ENCODE measurements around the gene ODF2. TPM values are rescaled to one million over a fixed set of nuclear protein-coding genes. Genes with fewer than 3 reads are reported as not detected.

ODF2 gene
- total RNA-seq, 1 experiment from 2014 or later, result 37.7 TPM

DNA sequence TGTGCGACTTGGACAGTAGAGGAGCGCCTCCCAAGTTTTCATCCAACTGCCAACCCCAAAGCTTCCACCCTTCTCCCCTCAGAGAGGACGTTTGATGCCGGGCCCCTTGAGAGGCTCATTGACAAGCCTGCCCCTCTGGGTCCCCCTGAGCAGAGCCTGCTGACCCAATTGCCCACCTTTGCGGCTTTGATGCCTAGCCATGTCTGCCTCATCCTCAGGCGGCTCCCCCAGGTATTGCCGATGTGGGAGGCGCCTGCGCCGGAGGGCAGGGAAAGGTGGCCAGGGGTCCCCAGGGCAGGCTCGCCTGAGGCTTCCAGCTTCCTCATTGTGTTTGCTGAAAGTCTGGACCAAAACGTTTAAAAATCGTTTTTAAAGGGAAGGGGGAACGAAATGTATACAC lies 1.4 kb downstream of the ODF2 start:
- no peak for DNase-seq (ENCODE audit: low read depth, low spot score)
- in situ Hi-C loops (cut with HindIII; ENCODE audit: low pct_unique_long_range_greater_than_20kb, low sequenced_read_pairs), result no loop called here

- in situ Hi-C loops (cut with HindIII; ENCODE audit: low pct_unique_long_range_greater_than_20kb, low sequenced_read_pairs), result no loop called here
- no peak for DNase-seq (ENCODE audit: low read depth, low spot score)
These were observed 3.2 kb downstream of the ODF2 start for GRCh38 chr9:128459011-128459410.

DNA sequence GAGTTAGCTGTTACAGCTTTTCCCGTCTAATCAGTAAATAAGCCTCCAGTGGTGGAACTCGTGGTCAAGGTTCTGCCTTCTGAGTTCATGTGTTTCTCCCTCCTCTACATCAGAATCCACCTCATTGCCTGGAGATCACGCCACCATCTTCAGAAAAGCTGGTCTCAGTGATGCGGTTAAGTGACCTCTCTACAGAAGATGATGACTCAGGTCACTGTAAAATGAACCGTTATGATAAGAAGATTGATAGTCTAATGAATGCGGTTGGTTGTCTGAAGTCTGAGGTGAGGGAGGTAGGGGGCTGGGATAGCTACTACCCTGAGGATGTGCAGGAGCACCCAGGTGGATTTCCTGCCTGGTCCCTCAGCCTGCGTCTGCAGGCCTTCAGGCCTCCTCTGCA lies 13.3 kb downstream of the ODF2 start:
- no peak for DNase-seq (ENCODE audit: low read depth, low spot score)
- in situ Hi-C loops (cut with HindIII; ENCODE audit: low pct_unique_long_range_greater_than_20kb, low sequenced_read_pairs), result no loop called here

DNA sequence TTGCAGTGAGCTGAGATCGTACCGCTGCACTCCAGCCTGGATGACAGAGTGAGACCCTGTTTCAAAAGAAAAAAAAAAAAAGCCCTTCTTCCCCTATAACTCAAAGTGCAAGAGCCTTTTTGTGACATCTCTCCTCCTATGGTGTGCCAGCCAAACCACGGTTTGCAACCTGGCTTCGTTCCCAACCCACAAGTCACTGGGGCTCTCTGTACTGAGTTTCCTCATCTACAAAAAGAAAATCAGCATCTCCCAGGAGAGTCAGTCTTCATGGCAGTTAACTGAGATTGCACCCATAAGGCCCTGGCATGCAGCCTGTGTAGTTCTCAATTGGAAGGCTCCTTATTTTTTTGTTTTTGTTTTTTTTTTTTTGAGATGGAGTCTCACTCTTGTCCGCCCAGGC lies 14.8 kb downstream of the ODF2 start:
- in situ Hi-C loops (cut with HindIII; ENCODE audit: low pct_unique_long_range_greater_than_20kb, low sequenced_read_pairs), result no loop called here
- DNase-seq (ENCODE audit: low read depth, low spot score), result peak; percentile 45

DNA sequence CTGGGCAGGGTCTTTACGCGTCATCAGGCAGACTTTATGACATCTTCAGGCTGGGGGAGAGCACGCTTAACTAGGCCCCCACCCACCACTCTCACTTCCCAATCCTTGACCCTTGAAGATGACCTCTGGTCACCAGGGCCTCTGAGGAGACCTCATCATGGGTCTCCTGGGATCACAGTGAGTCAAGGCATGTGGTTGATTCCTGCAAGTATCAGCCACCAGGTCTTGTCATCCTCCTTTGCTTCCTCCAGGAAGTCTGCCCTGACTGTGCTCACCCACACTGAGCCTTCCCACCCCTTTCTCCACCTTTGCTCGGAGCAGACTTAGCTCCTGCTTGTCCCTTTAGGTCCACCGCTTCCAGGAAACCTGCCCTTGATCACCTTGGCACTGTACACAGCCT lies 17.3 kb downstream of the ODF2 start:
- in situ Hi-C loops (cut with HindIII; ENCODE audit: low pct_unique_long_range_greater_than_20kb, low sequenced_read_pairs), result no loop called here
- no peak for DNase-seq (ENCODE audit: low read depth, low spot score)

- no peak for DNase-seq (ENCODE audit: low read depth, low spot score)
- in situ Hi-C loops (cut with HindIII; ENCODE audit: low pct_unique_long_range_greater_than_20kb, low sequenced_read_pairs), result no loop called here
These were observed 20.1 kb downstream of the ODF2 start for GRCh38 chr9:128475867-128476266.

- DNase-seq (ENCODE audit: low read depth, low spot score), result no peak
- in situ Hi-C loops (cut with HindIII; ENCODE audit: low pct_unique_long_range_greater_than_20kb, low sequenced_read_pairs), result no loop called here
These were observed 23.5 kb downstream of the ODF2 start for GRCh38 chr9:128479262-128479661.

DNA sequence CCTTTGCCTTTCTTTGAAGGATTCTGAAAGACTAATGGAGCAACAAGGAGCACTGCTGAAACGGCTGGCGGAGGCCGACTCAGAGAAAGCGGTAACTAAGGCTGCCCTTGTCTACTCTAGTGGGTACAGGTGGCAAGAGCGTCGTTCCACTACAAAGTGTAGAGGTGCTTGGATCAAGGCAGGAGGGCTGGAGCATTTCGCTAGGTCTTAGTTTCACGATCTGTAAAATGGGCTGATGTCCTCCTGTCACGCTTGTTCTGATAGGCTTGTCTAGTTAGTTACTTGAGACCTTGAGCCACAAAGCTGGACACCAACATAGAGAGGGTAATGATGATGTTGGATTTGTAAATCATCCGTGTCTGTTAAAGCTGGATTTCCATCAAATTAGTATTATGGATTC lies 25.8 kb downstream of the ODF2 start:
- DNase-seq (ENCODE audit: low read depth, low spot score), result no peak
- in situ Hi-C loops (cut with HindIII; ENCODE audit: low pct_unique_long_range_greater_than_20kb, low sequenced_read_pairs), result no loop called here

GRCh38 chr9:128482186-128482585 lies 26.4 kb downstream of the ODF2 start:
- no peak for DNase-seq (ENCODE audit: low read depth, low spot score)
- in situ Hi-C loops (cut with HindIII; ENCODE audit: low pct_unique_long_range_greater_than_20kb, low sequenced_read_pairs), result no loop called here

- no peak for DNase-seq (ENCODE audit: low read depth, low spot score)
- in situ Hi-C loops (cut with HindIII; ENCODE audit: low pct_unique_long_range_greater_than_20kb, low sequenced_read_pairs), result no loop called here
These were observed 29.0 kb downstream of the ODF2 start for GRCh38 chr9:128484686-128485413.

- DNase-seq (ENCODE audit: low read depth, low spot score), result no peak
- in situ Hi-C loops (cut with HindIII; ENCODE audit: low pct_unique_long_range_greater_than_20kb, low sequenced_read_pairs), result no loop called here
These were observed 29.6 kb downstream of the ODF2 start for GRCh38 chr9:128485414-128485855.

DNA sequence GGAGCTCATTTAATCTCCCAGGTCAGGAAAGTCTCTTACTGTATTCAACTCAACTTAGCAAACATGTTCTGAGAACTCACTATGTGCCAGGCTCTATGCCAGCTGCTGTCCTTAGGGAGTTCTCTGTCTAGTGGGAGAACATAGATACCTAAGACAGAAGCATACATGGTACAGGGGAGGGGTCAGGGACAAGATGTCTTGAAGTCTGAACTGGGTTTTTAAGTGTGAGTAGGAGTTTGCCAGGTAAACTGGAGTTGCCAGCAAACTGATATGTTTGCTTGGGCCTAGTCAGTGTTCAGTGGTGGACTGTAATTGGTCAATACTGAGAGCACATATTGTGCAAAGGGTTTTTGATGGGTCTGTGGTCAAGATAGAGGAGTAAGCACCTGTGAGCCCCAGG lies 30.4 kb downstream of the ODF2 start:
- DNase-seq (ENCODE audit: low read depth, low spot score), result no peak
- in situ Hi-C loops (cut with HindIII; ENCODE audit: low pct_unique_long_range_greater_than_20kb, low sequenced_read_pairs), result no loop called here

DNA sequence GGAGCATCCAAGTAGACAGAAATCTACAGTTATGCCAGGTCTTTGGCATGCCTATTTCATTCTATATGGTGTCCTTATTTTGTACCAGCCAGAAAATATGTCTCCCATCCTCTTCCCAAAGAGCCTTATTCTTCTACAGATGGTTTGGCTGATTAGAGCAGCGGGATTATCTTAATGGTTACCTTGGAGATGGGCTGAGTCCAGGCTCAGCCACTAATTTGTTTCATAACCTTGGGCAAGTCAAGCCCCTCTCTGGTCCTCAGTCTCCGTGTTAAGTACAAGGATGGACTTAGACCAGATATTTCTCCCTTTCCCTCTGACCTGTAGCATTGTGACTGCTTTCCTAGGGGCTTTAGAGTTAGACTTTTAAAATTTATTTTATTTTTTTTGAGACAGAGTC lies 37.6 kb downstream of the ODF2 start:
- no peak for DNase-seq (ENCODE audit: low read depth, low spot score)
- in situ Hi-C loops (cut with HindIII; ENCODE audit: low pct_unique_long_range_greater_than_20kb, low sequenced_read_pairs), result no loop called here

- no peak for DNase-seq (ENCODE audit: low read depth, low spot score)
- in situ Hi-C loops (cut with HindIII; ENCODE audit: low pct_unique_long_range_greater_than_20kb, low sequenced_read_pairs), result no loop called here
These were observed 38.4 kb downstream of the ODF2 start for GRCh38 chr9:128494108-128494745.

GRCh38 chr9:128494746-128495129 lies 38.9 kb downstream of the ODF2 start:
- in situ Hi-C loops (cut with HindIII; ENCODE audit: low pct_unique_long_range_greater_than_20kb, low sequenced_read_pairs), result no loop called here
- no peak for DNase-seq (ENCODE audit: low read depth, low spot score)

DNA sequence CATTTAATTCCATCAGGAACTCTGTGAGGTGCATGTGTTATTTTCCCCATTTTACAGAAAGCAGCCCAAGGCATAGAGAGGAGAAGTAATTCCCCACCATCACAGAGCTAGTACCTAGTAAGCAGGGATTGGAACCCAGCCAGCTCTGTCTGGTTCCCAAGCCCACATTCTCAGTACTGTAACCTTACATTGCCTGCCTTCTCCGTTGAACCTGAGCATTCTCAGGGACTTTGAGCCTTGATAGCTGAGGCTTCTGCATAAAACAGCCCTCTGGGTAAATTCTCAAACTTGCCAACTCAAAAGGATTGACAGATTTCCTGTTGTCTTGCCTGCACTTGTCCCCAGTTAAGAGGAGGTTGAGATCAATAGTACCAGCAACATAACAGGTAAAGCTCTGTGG lies 39.5 kb downstream of the ODF2 start:
- no peak for DNase-seq (ENCODE audit: low read depth, low spot score)
- in situ Hi-C loops (cut with HindIII; ENCODE audit: low pct_unique_long_range_greater_than_20kb, low sequenced_read_pairs), result no loop called here

- DNase-seq (ENCODE audit: low read depth, low spot score), result no peak
These were observed 40.1 kb downstream of the ODF2 start for GRCh38 chr9:128495804-128496417.

GRCh38 chr9:128497824-128498610 lies 42.2 kb downstream of the ODF2 start:
- DNase-seq (ENCODE audit: low read depth, low spot score), result no peak
- in situ Hi-C loops (cut with HindIII; ENCODE audit: low pct_unique_long_range_greater_than_20kb, low sequenced_read_pairs), result no loop called here

More at GRCh38 chr9:128495804-128496417, 40.1 kb downstream of the ODF2 start:
- in situ Hi-C loops (cut with HindIII; ENCODE audit: low pct_unique_long_range_greater_than_20kb, low sequenced_read_pairs), result no loop called here

All from SK-MEL-5 (cell line).